ENCODE data around the gene SLC25A41.

GRCh38 chr19:6424939-6425731 is 8.4 kb downstream of the SLC25A41 start:
- TF ChIP-seq, protein P1, sequence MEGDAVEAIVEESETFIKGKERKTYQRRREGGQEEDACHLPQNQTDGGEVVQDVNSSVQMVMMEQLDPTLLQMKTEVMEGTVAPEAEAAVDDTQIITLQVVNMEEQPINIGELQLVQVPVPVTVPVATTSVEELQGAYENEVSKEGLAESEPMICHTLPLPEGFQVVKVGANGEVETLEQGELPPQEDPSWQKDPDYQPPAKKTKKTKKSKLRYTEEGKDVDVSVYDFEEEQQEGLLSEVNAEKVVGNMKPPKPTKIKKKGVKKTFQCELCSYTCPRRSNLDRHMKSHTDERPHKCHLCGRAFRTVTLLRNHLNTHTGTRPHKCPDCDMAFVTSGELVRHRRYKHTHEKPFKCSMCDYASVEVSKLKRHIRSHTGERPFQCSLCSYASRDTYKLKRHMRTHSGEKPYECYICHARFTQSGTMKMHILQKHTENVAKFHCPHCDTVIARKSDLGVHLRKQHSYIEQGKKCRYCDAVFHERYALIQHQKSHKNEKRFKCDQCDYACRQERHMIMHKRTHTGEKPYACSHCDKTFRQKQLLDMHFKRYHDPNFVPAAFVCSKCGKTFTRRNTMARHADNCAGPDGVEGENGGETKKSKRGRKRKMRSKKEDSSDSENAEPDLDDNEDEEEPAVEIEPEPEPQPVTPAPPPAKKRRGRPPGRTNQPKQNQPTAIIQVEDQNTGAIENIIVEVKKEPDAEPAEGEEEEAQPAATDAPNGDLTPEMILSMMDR (IDR thresholded peaks at IDR 0.05; ENCODE audit: poor library complexity, severe bottlenecking), result peak; percentile 64
- TF ChIP-seq, protein P2, sequence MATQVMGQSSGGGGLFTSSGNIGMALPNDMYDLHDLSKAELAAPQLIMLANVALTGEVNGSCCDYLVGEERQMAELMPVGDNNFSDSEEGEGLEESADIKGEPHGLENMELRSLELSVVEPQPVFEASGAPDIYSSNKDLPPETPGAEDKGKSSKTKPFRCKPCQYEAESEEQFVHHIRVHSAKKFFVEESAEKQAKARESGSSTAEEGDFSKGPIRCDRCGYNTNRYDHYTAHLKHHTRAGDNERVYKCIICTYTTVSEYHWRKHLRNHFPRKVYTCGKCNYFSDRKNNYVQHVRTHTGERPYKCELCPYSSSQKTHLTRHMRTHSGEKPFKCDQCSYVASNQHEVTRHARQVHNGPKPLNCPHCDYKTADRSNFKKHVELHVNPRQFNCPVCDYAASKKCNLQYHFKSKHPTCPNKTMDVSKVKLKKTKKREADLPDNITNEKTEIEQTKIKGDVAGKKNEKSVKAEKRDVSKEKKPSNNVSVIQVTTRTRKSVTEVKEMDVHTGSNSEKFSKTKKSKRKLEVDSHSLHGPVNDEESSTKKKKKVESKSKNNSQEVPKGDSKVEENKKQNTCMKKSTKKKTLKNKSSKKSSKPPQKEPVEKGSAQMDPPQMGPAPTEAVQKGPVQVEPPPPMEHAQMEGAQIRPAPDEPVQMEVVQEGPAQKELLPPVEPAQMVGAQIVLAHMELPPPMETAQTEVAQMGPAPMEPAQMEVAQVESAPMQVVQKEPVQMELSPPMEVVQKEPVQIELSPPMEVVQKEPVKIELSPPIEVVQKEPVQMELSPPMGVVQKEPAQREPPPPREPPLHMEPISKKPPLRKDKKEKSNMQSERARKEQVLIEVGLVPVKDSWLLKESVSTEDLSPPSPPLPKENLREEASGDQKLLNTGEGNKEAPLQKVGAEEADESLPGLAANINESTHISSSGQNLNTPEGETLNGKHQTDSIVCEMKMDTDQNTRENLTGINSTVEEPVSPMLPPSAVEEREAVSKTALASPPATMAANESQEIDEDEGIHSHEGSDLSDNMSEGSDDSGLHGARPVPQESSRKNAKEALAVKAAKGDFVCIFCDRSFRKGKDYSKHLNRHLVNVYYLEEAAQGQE (IDR thresholded peaks at IDR 0.05; ENCODE audit: borderline replicate concordance), result peak; percentile 27
- TF ChIP-seq TAF1 (IDR thresholded peaks at IDR 0.05; ENCODE audit: low read depth) (no peak), EP300 (conservative IDR thresholded peaks at IDR 0.05; ENCODE audit: poor library complexity, severe bottlenecking) (no peak), POLR2AphosphoS5 (IDR thresholded peaks at IDR 0.05) (peak; percentile 66), MXI1 (conservative IDR thresholded peaks at IDR 0.05; ENCODE audit: poor library complexity, severe bottlenecking) (peak; percentile 42), EZH2 (IDR thresholded peaks at IDR 0.05; ENCODE audit: borderline replicate concordance, insufficient read depth, low read length, poor library complexity, severe bottlenecking) (no peak)
